HepG2 (cell line): ENCODE measurements around the gene NUDT13. TPM values are rescaled to one million over a fixed set of nuclear protein-coding genes. Genes with fewer than 3 reads are reported as not detected.

Experiments used
- ATF1 ChIP-seq: IDR thresholded peaks from 2 replicates; pipeline ENCODE4 v1.6.1; 2016; ENCODE audit warnings: mild to moderate bottlenecking, control low read depth
- GATAD2A ChIP-seq: IDR thresholded peaks from 2 replicates; pipeline ENCODE4 v1.6.1; 2016
- HOXA3 ChIP-seq: sonication (generic); formaldehyde crosslinking; IDR thresholded peaks from 2 replicates; pipeline ENCODE4 v1.5.0; 2020; ENCODE audit warnings: missing genetic modification reagents
- IRF2 ChIP-seq: IDR thresholded peaks from 2 replicates; pipeline ENCODE4 v1.6.1; 2018; ENCODE audit warnings: missing genetic modification reagents, missing compliant biosample characterization
- MEIS1 ChIP-seq: sonication (generic); formaldehyde crosslinking; IDR thresholded peaks from 2 replicates; pipeline ENCODE4 v1.9.0; 2021; ENCODE audit warnings: mild to moderate bottlenecking, missing genetic modification reagents, moderate library complexity, borderline replicate concordance
- MEIS2 ChIP-seq: sonication (generic); formaldehyde crosslinking; IDR thresholded peaks from 2 replicates; pipeline ENCODE4 v1.9.0; 2021; ENCODE audit warnings: mild to moderate bottlenecking, missing genetic modification reagents
- MIER2 ChIP-seq: IDR thresholded peaks from 2 replicates; pipeline ENCODE4 v1.6.1; 2016; ENCODE audit warnings: missing biosample characterization, missing genetic modification reagents
- MIER3 ChIP-seq: IDR thresholded peaks from 2 replicates; pipeline ENCODE4 v1.6.1; 2016; ENCODE audit warnings: missing compliant biosample characterization, borderline replicate concordance
- MXI1 ChIP-seq: IDR thresholded peaks from 3 replicates; pipeline ENCODE4 v1.6.1; 2012; ENCODE audit warnings: low read depth, low read length, inconsistent platforms, borderline replicate concordance
- RBFOX2 ChIP-seq: fragments of 200-400 bp; formaldehyde crosslinking; IDR thresholded peaks from 2 replicates; pipeline ENCODE4 v1.6.1; 2017; ENCODE audit warnings: low read depth, mild to moderate bottlenecking, low read length
- SP140L ChIP-seq: sonication (generic); formaldehyde crosslinking; IDR thresholded peaks from 2 replicates; pipeline ENCODE4 v1.4.0; 2020; ENCODE audit warnings: missing genetic modification reagents, borderline replicate concordance
- YEATS2 ChIP-seq: sonication (generic); formaldehyde crosslinking; IDR thresholded peaks from 2 replicates; pipeline ENCODE4 v1.4.0; 2020; ENCODE audit warnings: missing genetic modification reagents, borderline replicate concordance
- YEATS4 ChIP-seq: sonication (generic); formaldehyde crosslinking; IDR thresholded peaks from 2 replicates; pipeline ENCODE4 v1.4.0; 2020; ENCODE audit warnings: missing genetic modification reagents, borderline replicate concordance
- ZNF143 ChIP-seq: sonication (generic); formaldehyde crosslinking; IDR thresholded peaks from 2 replicates; pipeline ENCODE4 v1.4.0; 2020; ENCODE audit warnings: missing genetic modification reagents
- ZNF33B ChIP-seq: sonication (generic); formaldehyde crosslinking; IDR thresholded peaks from 2 replicates; pipeline ENCODE4 v1.5.1; 2020; ENCODE audit warnings: mild to moderate bottlenecking, missing genetic modification reagents
- ZNF354B ChIP-seq: sonication (generic); formaldehyde crosslinking; IDR thresholded peaks from 2 replicates; pipeline ENCODE4 v1.8.0; 2022; ENCODE audit warnings: mild to moderate bottlenecking, missing genetic modification reagents
- ZNF367 ChIP-seq: sonication (generic); formaldehyde crosslinking; IDR thresholded peaks from 2 replicates; pipeline ENCODE4 v1.4.0; 2020; ENCODE audit warnings: missing genetic modification reagents, borderline replicate concordance
- ZNF557 ChIP-seq: sonication (generic); formaldehyde crosslinking; IDR thresholded peaks from 2 replicates; pipeline ENCODE4 v1.4.0; 2020; ENCODE audit warnings: missing genetic modification reagents
- ZNF7 ChIP-seq: IDR thresholded peaks from 2 replicates; pipeline ENCODE4 v1.6.1; 2016; ENCODE audit warnings: missing biosample characterization, missing genetic modification reagents
- ZSCAN31 ChIP-seq: sonication (generic); formaldehyde crosslinking; IDR thresholded peaks from 2 replicates; pipeline ENCODE4 v1.5.0; 2020; ENCODE audit warnings: low read depth, mild to moderate bottlenecking, missing genetic modification reagents
- polyA plus RNA-seq, 8 experiments: library from polyadenylated mRNA; depleted of rRNA in 3 of 8; stranded (reverse) in 7 of 8; unstranded in 1 of 8; fragments of >200 nt; fragmentation: Illumina TruSeq in 4 of 8; extraction: Trizol in 4 of 8; gene quantifications; 2 replicates each; pipeline versions ENCODE4 v1.2.1 to v1.2.3, GENCODE V29; 2011 to 2016; ENCODE audit warnings: low read depth in 4 of 8, missing spikeins in 1 of 8, mixed read lengths in 1 of 8; ENCODE audit not compliant: insufficient read depth in 1 of 8
- total RNA-seq, 5 experiments: library from RNA; depleted of rRNA; stranded (reverse); fragments of >200 nt; fragmentation: Illumina TruSeq; extraction: Trizol; gene quantifications; 2 replicates each; pipeline ENCODE4 v1.2.3, GENCODE V29; 2016; ENCODE audit warnings: low read depth in 1 of 5
- TF ChIP-seq, protein P1 (sequence below): sonication (generic); formaldehyde crosslinking; IDR thresholded peaks from 2 replicates; pipeline ENCODE4 v1.5.0; 2020; ENCODE audit warnings: mild to moderate bottlenecking, missing genetic modification reagents
- TF ChIP-seq, protein P2 (sequence below): sonication (generic); formaldehyde crosslinking; IDR thresholded peaks from 2 replicates; pipeline ENCODE4 v1.5.0; 2020; ENCODE audit warnings: missing genetic modification reagents
- TF ChIP-seq, protein P3 (sequence below): sonication (generic); formaldehyde crosslinking; IDR thresholded peaks from 2 replicates; pipeline ENCODE4 v1.4.0; 2020; ENCODE audit warnings: mild to moderate bottlenecking, missing genetic modification reagents, borderline replicate concordance
- TF ChIP-seq, protein P4 (sequence below): sonication (generic); formaldehyde crosslinking; IDR thresholded peaks from 2 replicates; pipeline ENCODE4 v1.5.0; 2020; ENCODE audit warnings: missing genetic modification reagents
- TF ChIP-seq, protein P5 (sequence below): sonication (generic); formaldehyde crosslinking; IDR thresholded peaks from 2 replicates; pipeline ENCODE4 v1.4.0; 2020; ENCODE audit warnings: missing genetic modification reagents

The NUDT13 gene
- total and polyA plus RNA-seq, 2 of the 13 experiments (the other 11 are each of a cell fraction or from before 2014, with no cell fraction given): 4.2 to 6.5 TPM

DNA sequence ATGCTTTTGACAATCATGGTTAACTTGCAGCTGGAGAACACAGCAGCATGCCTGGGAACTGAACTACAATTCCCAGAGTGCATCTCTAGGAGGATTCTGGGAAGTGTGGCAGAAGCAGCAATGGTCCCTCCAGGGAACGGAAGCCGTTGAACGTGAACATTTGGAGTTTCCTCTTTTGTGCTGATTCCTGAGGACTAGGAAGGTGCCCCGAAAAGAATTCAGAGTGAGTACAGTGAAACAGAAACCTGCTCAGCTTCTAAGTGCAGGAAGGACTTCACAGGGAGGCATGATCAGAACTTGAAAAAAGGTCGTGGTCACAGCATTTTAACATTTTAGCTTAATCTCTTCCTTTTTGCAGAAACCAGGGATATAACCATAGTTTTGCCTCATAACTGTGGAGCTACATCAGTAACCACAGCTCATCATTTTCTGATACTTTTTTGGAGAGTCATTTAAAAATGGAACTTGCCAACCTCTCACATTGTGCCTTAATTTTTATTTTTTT, at the start of gene NUDT13 (continued):
- TF ChIP-seq, protein P1, sequence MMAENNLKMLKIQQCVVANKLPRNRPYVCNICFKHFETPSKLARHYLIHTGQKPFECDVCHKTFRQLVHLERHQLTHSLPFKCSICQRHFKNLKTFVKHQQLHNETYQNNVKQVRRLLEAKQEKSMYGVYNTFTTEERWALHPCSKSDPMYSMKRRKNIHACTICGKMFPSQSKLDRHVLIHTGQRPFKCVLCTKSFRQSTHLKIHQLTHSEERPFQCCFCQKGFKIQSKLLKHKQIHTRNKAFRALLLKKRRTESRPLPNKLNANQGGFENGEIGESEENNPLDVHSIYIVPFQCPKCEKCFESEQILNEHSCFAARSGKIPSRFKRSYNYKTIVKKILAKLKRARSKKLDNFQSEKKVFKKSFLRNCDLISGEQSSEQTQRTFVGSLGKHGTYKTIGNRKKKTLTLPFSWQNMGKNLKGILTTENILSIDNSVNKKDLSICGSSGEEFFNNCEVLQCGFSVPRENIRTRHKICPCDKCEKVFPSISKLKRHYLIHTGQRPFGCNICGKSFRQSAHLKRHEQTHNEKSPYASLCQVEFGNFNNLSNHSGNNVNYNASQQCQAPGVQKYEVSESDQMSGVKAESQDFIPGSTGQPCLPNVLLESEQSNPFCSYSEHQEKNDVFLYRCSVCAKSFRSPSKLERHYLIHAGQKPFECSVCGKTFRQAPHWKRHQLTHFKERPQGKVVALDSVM (CRISPR knock-in tag): no peak
- TF ChIP-seq ZNF354B (CRISPR knock-in tag) (no peak), ZNF367 (no peak), IRF2 (CRISPR knock-in tag) (peak; percentile 97), MIER3 (peak; percentile 77; the same call in 1 of the 2 replicates), GATAD2A (CRISPR knock-in tag) (peak; percentile 59), HOXA3 (CRISPR knock-in tag) (peak; percentile 88), ZNF7 (CRISPR knock-in tag) (no peak), SP140L (0 out of 2 replicates have a peak, but pooled peaks have one; percentile 44), RBFOX2 (peak; percentile 64), MIER2 (CRISPR knock-in tag) (no peak), MEIS1 (CRISPR knock-in tag) (peak; percentile 19; the same call in 1 of the 2 replicates), MEIS2 (CRISPR knock-in tag) (0 out of 2 replicates have a peak, but pooled peaks have one; percentile 20), ZNF557 (CRISPR knock-in tag) (no peak), YEATS2 (peak; percentile 75; the same call in 1 of the 2 replicates), MXI1 (peak; percentile 63; the same call in 1 of the 3 replicates), YEATS4 (CRISPR knock-in tag) (peak; percentile 22; the same call in 1 of the 2 replicates), ZSCAN31 (no peak), ZNF33B (CRISPR knock-in tag) (no peak), ZNF143 (peak; percentile 100), ATF1 (CRISPR knock-in tag) (peak; percentile 75)
- TF ChIP-seq, protein P2, sequence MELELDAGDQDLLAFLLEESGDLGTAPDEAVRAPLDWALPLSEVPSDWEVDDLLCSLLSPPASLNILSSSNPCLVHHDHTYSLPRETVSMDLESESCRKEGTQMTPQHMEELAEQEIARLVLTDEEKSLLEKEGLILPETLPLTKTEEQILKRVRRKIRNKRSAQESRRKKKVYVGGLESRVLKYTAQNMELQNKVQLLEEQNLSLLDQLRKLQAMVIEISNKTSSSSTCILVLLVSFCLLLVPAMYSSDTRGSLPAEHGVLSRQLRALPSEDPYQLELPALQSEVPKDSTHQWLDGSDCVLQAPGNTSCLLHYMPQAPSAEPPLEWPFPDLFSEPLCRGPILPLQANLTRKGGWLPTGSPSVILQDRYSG (CRISPR knock-in tag): 0 out of 2 replicates have a peak, but pooled peaks have one; percentile 20
- TF ChIP-seq, protein P3, sequence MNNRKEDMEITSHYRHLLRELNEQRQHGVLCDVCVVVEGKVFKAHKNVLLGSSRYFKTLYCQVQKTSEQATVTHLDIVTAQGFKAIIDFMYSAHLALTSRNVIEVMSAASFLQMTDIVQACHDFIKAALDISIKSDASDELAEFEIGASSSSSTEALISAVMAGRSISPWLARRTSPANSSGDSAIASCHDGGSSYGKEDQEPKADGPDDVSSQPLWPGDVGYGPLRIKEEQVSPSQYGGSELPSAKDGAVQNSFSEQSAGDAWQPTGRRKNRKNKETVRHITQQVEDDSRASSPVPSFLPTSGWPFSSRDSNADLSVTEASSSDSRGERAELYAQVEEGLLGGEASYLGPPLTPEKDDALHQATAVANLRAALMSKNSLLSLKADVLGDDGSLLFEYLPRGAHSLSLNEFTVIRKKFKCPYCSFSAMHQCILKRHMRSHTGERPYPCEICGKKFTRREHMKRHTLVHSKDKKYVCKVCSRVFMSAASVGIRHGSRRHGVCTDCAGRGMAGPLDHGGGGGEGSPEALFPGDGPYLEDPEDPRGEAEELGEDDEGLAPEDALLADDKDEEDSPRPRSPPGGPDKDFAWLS (CRISPR knock-in tag): no peak
- TF ChIP-seq, protein P4, sequence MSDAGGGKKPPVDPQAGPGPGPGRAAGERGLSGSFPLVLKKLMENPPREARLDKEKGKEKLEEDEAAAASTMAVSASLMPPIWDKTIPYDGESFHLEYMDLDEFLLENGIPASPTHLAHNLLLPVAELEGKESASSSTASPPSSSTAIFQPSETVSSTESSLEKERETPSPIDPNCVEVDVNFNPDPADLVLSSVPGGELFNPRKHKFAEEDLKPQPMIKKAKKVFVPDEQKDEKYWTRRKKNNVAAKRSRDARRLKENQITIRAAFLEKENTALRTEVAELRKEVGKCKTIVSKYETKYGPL (CRISPR knock-in tag): no peak
- TF ChIP-seq, protein P5, sequence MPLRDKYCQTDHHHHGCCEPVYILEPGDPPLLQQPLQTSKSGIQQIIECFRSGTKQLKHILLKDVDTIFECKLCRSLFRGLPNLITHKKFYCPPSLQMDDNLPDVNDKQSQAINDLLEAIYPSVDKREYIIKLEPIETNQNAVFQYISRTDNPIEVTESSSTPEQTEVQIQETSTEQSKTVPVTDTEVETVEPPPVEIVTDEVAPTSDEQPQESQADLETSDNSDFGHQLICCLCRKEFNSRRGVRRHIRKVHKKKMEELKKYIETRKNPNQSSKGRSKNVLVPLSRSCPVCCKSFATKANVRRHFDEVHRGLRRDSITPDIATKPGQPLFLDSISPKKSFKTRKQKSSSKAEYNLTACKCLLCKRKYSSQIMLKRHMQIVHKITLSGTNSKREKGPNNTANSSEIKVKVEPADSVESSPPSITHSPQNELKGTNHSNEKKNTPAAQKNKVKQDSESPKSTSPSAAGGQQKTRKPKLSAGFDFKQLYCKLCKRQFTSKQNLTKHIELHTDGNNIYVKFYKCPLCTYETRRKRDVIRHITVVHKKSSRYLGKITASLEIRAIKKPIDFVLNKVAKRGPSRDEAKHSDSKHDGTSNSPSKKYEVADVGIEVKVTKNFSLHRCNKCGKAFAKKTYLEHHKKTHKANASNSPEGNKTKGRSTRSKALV: 0 out of 2 replicates have a peak, but pooled peaks have one; percentile 55
